Activated CD4-positive, alpha-beta memory T cell treated with anti-CD3 and anti-CD28 coated beads for 36 hours (primary cell): ENCODE results near the gene NCAM1. TPM values are rescaled to one million over a fixed set of nuclear protein-coding genes. Genes with fewer than 3 reads are reported as not detected.
"Not testable (repeated sequence)": the region's sequence is repeated elsewhere in the genome, so short reads cannot be mapped to it uniquely, and the experiment has no call there.

ENCODE experiments used
- CTCF ChIA-PET: fragments of 350-600 bp; sonication (Branson Sonifier 250); formaldehyde crosslinking; loops from one replicate; lab custom pipeline; 2021; ENCODE audit warnings: antibody characterized with exemption, inconsistent platforms; lab: Charles Lee
- POLR2A ChIA-PET: fragments of 350-600 bp; sonication (Branson Sonifier 250); formaldehyde crosslinking; loops from one replicate; lab custom pipeline; 2021; ENCODE audit warnings: antibody characterized with exemption; lab: Charles Lee
- DNase-seq: peaks from one replicate; pipeline ENCODE4 v3.0.0-alpha.2; 2020
- H3K27ac Mint-ChIP-seq: one replicate; pipeline ENCODE4 v1.8.0; 2021; ENCODE audit warnings: mixed read lengths
- H3K27me3 Mint-ChIP-seq: one replicate; pipeline ENCODE4 v1.8.0; 2021; ENCODE audit warnings: mixed read lengths
- H3K36me3 Mint-ChIP-seq: one replicate; pipeline ENCODE4 v1.8.0; 2021; ENCODE audit warnings: mixed read lengths
- H3K4me1 Mint-ChIP-seq: one replicate; pipeline ENCODE4 v1.8.0; 2021; ENCODE audit warnings: low read depth, mixed read lengths
- H3K4me3 Mint-ChIP-seq: one replicate; pipeline ENCODE4 v1.8.0; 2021; ENCODE audit warnings: mild to moderate bottlenecking, mixed read lengths
- H3K9me3 Mint-ChIP-seq: one replicate; pipeline ENCODE4 v1.8.0; 2021; ENCODE audit warnings: mixed read lengths
- intact Hi-C: fragments of 100-400 bp; cut with micrococcal nuclease; formaldehyde crosslinking; loops from one replicate; pipeline ENCODE4 v1.15.1; 2023
- total RNA-seq, 2 experiments: library from RNA; stranded (reverse); gene quantifications; one replicate each; pipeline ENCODE4 v1.2.3, GENCODE V29; 2021

The NCAM1 gene
- not detected for total RNA-seq

GRCh38 chr11:112961146-112961668, at the start of gene NCAM1:
Gene NCAM1 (plus strand): TSS chr11:112961420.
- H3K27ac Mint-ChIP-seq, result no peak within 1 kb of the TSS
- no peaks in the 10 kb centered on the region for H3K9me3 Mint-ChIP-seq
- peaks cover 53% of the 10 kb centered on the region for H3K27me3 Mint-ChIP-seq
- ChIA-PET CTCF (no interaction called here), POLR2A (interaction anchor here (0.7 kb wide), 1 partner anchor 21 kb away, joined by 3 read pairs; no protein-coding TSS in a partner anchor)
- intact Hi-C loops, result no loop called here
- peak within 1 kb of the TSS; percentile 53 for H3K4me3 Mint-ChIP-seq
- H3K36me3 Mint-ChIP-seq, result no peaks in the 10 kb centered on the region
- H3K4me1 Mint-ChIP-seq, result peaks cover 13% of the 10 kb centered on the region
- peak; percentile 34 for DNase-seq

DNA sequence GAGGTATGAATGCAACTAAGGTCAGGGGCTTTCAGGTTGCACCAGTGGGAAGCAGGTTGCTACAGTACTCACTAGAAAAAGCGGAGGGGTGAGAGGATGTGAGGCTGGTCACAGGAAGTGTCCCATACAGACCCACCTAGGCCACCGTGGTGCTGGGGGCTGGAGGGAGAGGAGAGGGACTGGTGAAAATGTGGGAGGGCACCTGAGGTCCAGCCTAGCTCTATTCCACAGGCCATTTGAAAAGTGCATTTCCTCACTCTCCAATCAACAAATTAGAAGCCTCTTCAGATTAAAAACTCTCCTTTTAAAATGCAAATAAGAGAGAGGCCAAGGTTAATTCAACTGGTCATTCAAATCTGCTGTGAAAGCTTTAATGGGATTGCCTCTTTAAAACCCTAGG, 38.6 kb upstream of the NCAM1 start:
- H3K4me3 Mint-ChIP-seq, result no peak overlapping the region
- H3K27me3 Mint-ChIP-seq, result peaks cover 7% of the 10 kb centered on the region
- no peaks in the 10 kb centered on the region for H3K36me3 Mint-ChIP-seq
- intact Hi-C loops, result no loop called here
- no peaks in the 10 kb centered on the region for H3K4me1 Mint-ChIP-seq
- no peak for DNase-seq
- ChIA-PET CTCF (no interaction called here), POLR2A (no interaction called here)
- H3K27ac Mint-ChIP-seq, result no peak overlapping the region
- peaks cover 3% of the 10 kb centered on the region for H3K9me3 Mint-ChIP-seq

- H3K4me1 Mint-ChIP-seq, H3K27ac Mint-ChIP-seq, H3K27me3 Mint-ChIP-seq, H3K36me3 Mint-ChIP-seq, CTCF ChIA-PET, DNase-seq, POLR2A ChIA-PET, H3K9me3 Mint-ChIP-seq, intact Hi-C loops, H3K4me3 Mint-ChIP-seq: not testable (repeated sequence)
Measured at GRCh38 chr11:112924836-112925235, 36.4 kb upstream of the NCAM1 start.

GRCh38 chr11:112925516-112926310, 35.5 kb upstream of the NCAM1 start:
- H3K4me1 Mint-ChIP-seq, result no peaks in the 10 kb centered on the region
- H3K36me3 Mint-ChIP-seq, result no peaks in the 10 kb centered on the region
- H3K9me3 Mint-ChIP-seq, result no peaks in the 10 kb centered on the region
- no peak overlapping the region for H3K27ac Mint-ChIP-seq
- POLR2A ChIA-PET, result no interaction called here
- CTCF ChIA-PET, result no interaction called here
- H3K4me3 Mint-ChIP-seq, result no peak overlapping the region
- no peak for DNase-seq
- H3K27me3 Mint-ChIP-seq, result peaks cover 7% of the 10 kb centered on the region
- intact Hi-C loops, result no loop called here

- DNase-seq, result no peak
- H3K9me3 Mint-ChIP-seq, result no peaks in the 10 kb centered on the region
- no peak overlapping the region for H3K4me3 Mint-ChIP-seq
- no peaks in the 10 kb centered on the region for H3K4me1 Mint-ChIP-seq
- no peaks in the 10 kb centered on the region for H3K36me3 Mint-ChIP-seq
- no peak overlapping the region for H3K27ac Mint-ChIP-seq
- intact Hi-C loops, result no loop called here
- ChIA-PET POLR2A (no interaction called here), CTCF (no interaction called here)
- peaks cover 3% of the 10 kb centered on the region for H3K27me3 Mint-ChIP-seq
Measured at GRCh38 chr11:112928136-112928535, 33.1 kb upstream of the NCAM1 start.

- no peaks in the 10 kb centered on the region for H3K36me3 Mint-ChIP-seq
- H3K4me1 Mint-ChIP-seq, result no peaks in the 10 kb centered on the region
- DNase-seq, result no peak
- H3K27ac Mint-ChIP-seq, result no peak overlapping the region
- H3K9me3 Mint-ChIP-seq, result no peaks in the 10 kb centered on the region
- no peaks in the 10 kb centered on the region for H3K27me3 Mint-ChIP-seq
- intact Hi-C loops, result no loop called here
- no peak overlapping the region for H3K4me3 Mint-ChIP-seq
- ChIA-PET POLR2A (no interaction called here), CTCF (no interaction called here)
Measured at GRCh38 chr11:112929432-112929831, 31.8 kb upstream of the NCAM1 start.

GRCh38 chr11:112931703-112932102, 29.5 kb upstream of the NCAM1 start:
- H3K9me3 Mint-ChIP-seq, result no peaks in the 10 kb centered on the region
- no peak overlapping the region for H3K4me3 Mint-ChIP-seq
- H3K27me3 Mint-ChIP-seq, result no peaks in the 10 kb centered on the region
- H3K27ac Mint-ChIP-seq, result no peak overlapping the region
- ChIA-PET CTCF (no interaction called here), POLR2A (no interaction called here)
- intact Hi-C loops, result no loop called here
- DNase-seq, result no peak
- H3K36me3 Mint-ChIP-seq, result no peaks in the 10 kb centered on the region
- no peaks in the 10 kb centered on the region for H3K4me1 Mint-ChIP-seq

DNA sequence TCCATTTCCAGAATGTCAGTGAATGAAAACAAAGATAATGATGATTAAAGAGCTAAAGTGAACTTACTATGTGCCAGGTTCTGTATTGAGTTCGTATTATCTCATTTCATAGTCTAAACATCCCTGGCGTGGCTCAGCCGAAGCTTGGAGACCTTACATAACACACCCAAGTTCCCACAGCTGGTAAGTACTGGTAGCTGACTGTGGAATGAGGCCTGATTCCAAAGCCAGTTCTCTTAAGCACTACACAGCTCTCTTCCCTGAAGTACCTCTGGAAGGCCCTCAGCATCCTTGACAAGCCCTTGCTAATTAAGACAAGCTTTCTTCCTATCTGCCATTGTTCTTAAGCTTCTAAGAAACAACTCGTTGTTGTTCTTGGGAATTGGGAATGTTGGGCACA, 28.6 kb upstream of the NCAM1 start:
- Mint-ChIP-seq H3K27ac (no peak overlapping the region), H3K4me1 (no peaks in the 10 kb centered on the region), H3K4me3 (no peak overlapping the region), H3K27me3 (no peaks in the 10 kb centered on the region), H3K36me3 (no peaks in the 10 kb centered on the region), H3K9me3 (no peaks in the 10 kb centered on the region)
- DNase-seq, result no peak
- POLR2A ChIA-PET, result no interaction called here
- intact Hi-C loops, result no loop called here
- CTCF ChIA-PET, result interaction anchor here (1.4 kb wide), 1 partner anchor 357 kb away, joined by 3 read pairs; no protein-coding TSS in a partner anchor

DNA sequence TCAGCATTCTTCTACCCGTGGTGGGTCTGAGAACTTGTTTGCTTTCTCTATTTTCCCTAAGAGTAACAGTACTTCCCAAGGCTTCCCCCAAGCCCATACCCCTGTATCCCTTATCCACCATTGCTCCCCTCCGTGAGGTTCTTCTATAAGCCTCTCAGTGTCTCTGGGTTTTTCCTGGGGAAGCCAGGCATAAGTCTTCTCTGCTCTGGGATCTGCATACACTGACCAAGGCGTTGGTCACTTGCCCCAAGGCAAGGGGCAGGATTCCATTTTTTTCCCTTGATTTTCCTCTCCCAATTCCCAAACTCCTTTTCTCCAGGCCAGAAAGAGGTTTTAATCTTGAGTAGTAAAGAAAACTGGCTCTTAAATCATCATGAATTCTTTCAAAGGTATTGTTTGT, 27.2 kb upstream of the NCAM1 start:
- Mint-ChIP-seq H3K4me1 (no peaks in the 10 kb centered on the region), H3K4me3 (no peak overlapping the region), H3K27me3 (peaks cover 4% of the 10 kb centered on the region), H3K36me3 (no peaks in the 10 kb centered on the region), H3K9me3 (no peaks in the 10 kb centered on the region), H3K27ac (no peak overlapping the region)
- ChIA-PET CTCF (interaction anchor here (1.4 kb wide), 1 partner anchor 356 kb away, joined by 3 read pairs; no protein-coding TSS in a partner anchor), POLR2A (no interaction called here)
- intact Hi-C loops, result no loop called here
- no peak for DNase-seq

DNA sequence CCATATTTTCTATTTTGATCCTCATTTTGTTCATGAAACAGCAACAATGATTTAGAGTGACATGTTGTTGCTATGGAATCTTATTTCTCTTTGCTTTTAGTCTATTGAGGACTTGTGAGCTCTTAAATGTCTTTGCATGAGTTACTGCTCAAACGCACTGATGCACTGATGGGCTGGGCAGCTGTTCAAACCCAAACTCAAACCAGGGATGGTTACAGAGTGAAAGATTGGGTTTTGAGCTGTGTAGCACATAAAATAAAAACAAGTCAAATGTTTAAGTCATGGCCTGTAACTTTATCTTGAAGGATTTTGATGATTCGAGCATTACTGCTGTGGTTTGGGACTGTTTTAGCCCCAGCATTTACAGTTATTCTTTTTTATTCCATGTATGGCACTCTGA, 20.1 kb upstream of the NCAM1 start:
- intact Hi-C loops, result no loop called here
- Mint-ChIP-seq H3K9me3 (no peaks in the 10 kb centered on the region), H3K4me1 (no peaks in the 10 kb centered on the region), H3K36me3 (no peaks in the 10 kb centered on the region), H3K27ac (no peak overlapping the region), H3K27me3 (peaks cover 17% of the 10 kb centered on the region), H3K4me3 (no peak overlapping the region)
- DNase-seq, result no peak
- CTCF ChIA-PET, result no interaction called here
- POLR2A ChIA-PET, result no interaction called here

- intact Hi-C loops, result no loop called here
- H3K27me3 Mint-ChIP-seq, result peaks cover 16% of the 10 kb centered on the region
- no peak overlapping the region for H3K4me3 Mint-ChIP-seq
- DNase-seq, result no peak
- ChIA-PET CTCF (no interaction called here), POLR2A (no interaction called here)
- H3K4me1 Mint-ChIP-seq, result no peaks in the 10 kb centered on the region
- no peak overlapping the region for H3K27ac Mint-ChIP-seq
- H3K9me3 Mint-ChIP-seq, result no peaks in the 10 kb centered on the region
- no peaks in the 10 kb centered on the region for H3K36me3 Mint-ChIP-seq
Measured at GRCh38 chr11:112942966-112943643, 18.1 kb upstream of the NCAM1 start.

GRCh38 chr11:112946866-112947265, 14.4 kb upstream of the NCAM1 start:
- CTCF ChIA-PET, result no interaction called here
- Mint-ChIP-seq H3K27me3 (peaks cover 16% of the 10 kb centered on the region), H3K9me3 (no peaks in the 10 kb centered on the region), H3K4me3 (no peak overlapping the region), H3K36me3 (no peaks in the 10 kb centered on the region), H3K27ac (no peak overlapping the region), H3K4me1 (no peaks in the 10 kb centered on the region)
- no peak for DNase-seq
- POLR2A ChIA-PET, result no interaction called here
- intact Hi-C loops, result no loop called here
